Activated T-helper 9 cell treated with anti-CD3 and anti-CD28 coated beads, Interleukin-2, amount 50 U/mL, for 16 hours (primary cell): ENCODE results near the gene LTBP4.
"Not testable (repeated sequence)": the region's sequence is repeated elsewhere in the genome, so short reads cannot be mapped to it uniquely, and the experiment has no call there.

ENCODE experiments used
- DNase-seq: peaks from one replicate; pipeline ENCODE4 v3.0.0-alpha.2; 2020; ENCODE audit warnings: low read depth

Gene LTBP4

GRCh38 chr19:40611900-40612698 is 10.9 kb downstream of the LTBP4 start:
- no peak for DNase-seq

DNA sequence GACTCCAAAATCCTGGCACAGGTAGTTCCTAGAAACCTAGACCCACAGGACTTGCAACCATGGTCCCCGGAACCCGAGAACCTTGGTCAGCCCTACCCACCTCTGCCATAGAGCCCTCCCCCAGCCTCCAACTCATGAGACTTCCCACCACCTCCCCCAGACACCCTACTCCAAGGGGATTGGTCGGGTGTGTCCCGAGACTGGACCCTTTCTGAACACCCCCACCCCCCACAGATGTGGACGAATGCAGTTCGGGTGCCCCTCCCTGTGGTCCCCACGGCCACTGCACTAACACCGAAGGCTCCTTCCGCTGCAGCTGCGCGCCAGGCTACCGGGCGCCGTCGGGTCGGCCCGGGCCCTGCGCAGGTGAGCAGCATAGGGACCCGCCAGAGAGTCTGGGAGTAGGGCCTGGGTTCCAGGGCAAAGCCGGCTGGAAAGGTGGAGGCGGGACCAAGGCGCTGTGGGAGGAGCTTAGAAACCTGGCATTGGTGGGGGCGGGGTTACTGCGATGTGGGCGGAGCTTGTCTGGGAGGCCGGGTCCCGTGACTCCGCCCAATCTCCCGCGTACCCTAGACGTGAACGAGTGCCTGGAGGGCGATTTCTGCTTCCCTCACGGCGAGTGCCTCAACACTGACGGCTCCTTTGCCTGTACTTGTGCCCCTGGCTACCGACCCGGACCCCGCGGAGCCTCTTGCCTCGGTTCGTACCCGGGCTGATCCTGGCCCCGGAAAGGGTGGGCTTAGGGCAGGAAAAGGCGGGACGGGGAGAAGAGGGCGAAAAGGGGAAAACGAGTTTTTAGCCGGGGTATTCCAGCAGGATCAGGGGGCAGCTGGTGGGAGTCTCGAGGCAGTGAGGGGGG is 11.9 kb downstream of the LTBP4 start:
- peak; percentile 62 for DNase-seq

DNA sequence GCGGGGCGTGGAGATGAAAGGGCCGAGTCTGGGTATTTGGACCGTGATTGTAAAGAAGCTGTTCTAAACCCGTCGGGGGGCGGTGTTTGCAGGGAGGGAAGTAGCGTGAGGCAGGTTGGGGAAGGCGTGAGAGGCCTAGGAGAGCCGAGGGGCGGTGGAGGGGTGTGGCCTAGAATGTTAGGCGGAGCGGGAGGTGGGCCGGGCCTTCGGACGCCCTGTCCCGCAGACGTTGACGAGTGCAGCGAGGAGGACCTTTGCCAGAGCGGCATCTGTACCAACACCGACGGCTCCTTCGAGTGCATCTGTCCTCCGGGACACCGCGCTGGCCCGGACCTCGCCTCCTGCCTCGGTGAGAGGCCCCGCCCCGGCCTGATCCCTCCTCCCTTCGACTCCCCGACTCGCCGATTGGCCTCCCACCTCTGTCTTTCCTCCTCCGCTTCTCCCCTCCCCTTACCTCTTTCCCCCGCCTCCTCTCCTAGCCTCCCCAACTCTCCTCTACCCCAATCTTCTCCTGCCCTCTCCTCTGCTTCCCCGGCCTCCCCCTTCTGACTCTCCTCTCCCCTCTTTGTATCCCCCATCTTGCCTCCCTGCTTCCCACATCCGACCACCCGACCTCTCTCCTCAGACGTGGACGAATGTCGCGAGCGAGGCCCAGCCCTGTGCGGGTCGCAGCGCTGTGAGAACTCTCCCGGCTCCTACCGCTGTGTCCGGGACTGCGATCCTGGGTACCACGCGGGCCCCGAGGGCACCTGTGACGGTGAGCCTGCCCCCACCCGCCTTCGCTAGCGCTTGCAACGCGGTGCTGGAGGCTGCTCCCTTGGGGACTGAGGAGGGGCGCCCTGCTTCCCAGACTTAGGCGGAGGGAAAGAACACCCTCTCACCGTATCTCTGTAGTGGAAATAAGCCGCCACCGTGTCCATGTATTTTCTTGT is 12.8 kb downstream of the LTBP4 start:
- DNase-seq = peak; percentile 78

- peak; percentile 95 for DNase-seq
Observed at GRCh38 chr19:40614622-40615411, 13.6 kb downstream of the LTBP4 start.

DNA sequence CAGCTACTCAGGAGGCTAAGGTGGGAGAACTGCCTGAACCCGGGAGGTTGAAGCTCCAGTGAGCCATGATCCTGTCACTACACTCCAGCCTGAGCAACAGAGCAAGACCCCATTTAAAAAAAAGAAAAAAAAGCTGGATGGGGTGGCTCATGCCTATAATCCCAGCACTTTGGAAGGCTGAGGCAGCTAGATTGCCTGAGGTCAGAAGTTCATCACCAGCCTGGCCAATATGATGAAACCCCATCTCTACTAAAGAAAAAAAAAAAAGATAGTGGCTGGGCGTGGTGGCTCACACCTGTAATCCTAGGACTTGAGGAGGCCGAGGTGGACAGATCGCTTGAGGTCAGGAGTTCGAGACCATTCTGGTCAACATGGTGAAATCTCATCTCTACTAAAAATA is 15.0 kb downstream of the LTBP4 start:
- DNase-seq = no peak

DNA sequence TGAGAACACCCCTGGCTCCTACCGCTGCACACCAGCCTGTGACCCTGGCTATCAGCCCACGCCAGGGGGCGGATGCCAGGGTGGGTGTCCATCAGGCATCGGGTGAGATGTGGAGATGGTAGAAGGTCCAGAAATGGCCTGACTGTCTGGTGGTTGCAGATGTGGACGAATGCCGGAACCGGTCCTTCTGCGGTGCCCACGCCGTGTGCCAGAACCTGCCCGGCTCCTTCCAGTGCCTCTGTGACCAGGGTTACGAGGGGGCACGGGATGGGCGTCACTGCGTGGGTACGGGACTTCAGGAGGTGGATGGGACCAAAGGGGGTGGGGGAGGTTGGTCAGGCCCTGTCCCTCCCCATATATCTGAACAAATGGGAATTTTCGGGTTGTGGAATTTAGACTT is 15.8 kb downstream of the LTBP4 start:
- no peak for DNase-seq

- DNase-seq = no peak
Observed at GRCh38 chr19:40617961-40618360, 16.8 kb downstream of the LTBP4 start.

DNA sequence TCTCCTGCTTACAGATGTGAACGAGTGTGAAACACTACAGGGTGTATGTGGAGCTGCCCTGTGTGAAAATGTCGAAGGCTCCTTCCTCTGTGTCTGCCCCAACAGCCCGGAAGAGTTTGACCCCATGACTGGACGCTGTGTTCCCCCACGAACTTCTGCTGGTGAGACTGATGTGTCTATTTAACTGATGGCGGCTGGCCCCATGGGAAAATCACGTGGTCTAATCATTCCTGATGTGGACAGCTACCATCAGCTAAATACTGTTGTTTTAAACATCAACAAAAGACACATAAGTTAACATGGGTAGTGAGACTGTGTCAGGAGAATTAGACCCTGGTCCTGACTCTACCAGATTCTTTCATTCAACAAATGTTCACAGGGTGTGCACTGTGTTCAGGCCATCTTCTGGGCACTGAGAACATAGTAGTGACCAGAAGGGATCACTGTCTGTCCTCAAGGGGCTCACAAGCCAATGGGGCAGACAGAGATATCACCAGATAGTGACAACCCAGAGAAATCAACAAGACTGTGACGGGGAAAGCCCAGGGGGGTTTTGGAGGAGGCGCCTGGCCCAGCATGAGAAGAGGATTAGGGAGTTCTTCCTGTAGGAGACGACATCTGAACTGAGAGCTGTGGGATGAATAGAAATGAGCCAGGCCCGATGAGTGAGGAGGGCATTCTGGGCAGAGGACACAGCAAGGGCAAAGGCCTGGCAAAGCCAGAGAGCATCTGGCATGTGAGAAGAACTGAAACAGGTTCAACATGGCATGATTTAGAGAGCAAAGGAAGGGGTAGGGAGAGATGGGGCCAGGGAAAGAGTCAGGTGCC is 18.4 kb downstream of the LTBP4 start:
- no peak for DNase-seq

GRCh38 chr19:40620161-40620485 is 19.0 kb downstream of the LTBP4 start:
- no peak for DNase-seq

- no peak for DNase-seq
Observed at GRCh38 chr19:40621283-40621682, 20.1 kb downstream of the LTBP4 start.

DNA sequence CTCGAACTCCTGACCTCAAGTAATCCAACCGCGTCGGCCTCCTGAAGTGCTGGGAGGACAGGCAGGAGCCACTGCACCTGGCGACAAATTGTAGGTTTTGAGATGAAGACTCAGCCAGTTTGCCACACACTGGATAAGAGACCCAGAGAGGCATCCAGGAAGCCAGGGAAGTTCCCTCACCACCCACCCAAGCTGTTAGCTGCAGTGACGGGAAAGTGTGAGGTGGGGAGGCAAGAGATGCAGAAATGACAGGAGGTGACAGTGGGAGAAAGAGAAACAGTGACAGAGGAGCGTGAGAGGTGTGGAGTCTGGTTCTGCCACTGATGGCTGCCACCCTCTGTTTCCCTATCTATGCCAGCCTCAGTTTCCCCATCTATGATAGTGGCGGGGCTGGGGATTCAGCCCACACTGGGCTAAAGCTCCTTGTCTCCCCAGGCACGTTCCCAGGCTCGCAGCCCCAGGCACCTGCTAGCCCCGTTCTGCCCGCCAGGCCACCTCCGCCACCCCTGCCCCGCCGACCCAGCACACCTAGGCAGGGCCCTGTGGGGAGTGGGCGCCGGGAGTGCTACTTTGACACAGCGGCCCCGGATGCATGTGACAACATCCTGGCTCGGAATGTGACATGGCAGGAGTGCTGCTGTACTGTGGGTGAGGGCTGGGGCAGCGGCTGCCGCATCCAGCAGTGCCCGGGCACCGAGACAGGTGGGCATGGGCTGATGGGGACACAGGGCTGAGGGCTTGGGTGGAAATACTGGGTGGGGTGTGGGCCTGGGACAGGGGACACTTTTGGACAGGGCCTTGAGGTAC is 21.0 kb downstream of the LTBP4 start:
- no peak for DNase-seq

DNA sequence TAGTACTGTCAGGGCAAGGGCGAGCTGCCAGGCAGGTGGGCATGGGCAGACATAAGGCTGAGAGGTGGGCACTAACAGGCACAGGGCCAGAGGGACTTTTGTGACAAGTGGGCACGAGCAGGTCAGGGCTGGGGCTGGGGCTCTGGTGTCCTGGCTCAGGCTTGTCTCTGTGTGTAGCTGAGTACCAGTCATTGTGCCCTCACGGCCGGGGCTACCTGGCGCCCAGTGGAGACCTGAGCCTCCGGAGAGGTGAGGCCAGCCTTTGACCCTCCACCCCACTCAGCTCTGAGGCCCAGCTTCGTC is 21.6 kb downstream of the LTBP4 start:
- DNase-seq = no peak

- DNase-seq = no peak
Observed at GRCh38 chr19:40623403-40624251, 22.5 kb downstream of the LTBP4 start.

DNA sequence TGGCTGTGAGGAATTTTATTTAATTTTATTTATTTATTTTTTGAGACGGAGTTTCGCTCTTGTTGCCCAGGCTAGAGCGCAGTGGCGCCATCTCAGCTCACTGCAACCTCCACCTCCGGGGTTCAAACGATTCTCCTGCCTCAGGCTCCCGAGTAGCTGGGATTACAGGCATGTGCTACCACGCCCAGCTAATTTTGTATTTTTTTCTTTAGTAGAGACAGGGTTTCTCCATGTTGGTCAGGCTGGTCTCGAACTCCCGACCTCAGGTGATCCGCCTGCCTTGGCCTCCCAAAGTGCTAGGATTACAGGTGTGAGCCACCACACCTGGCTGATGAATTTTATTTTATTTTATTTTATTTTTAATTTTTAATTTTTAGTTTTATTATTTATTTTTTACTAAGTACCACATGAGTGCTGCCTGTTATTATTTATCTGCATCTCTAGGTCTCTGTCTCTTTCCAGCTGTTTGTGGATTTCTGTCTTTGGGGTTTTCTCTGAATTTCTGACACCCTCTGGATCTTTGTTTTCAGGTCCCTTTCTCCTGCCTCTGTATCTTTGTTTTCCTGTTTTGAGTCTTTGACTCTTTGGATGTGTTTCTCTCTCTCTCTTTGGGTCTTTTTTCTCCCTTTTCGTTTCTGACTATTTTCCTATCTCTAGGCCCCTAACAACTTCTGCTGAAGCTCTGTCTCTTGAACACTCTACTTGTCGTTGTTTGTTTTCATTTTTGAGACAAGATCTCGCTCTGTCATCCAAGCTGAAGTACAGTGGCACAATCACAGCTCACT is 23.4 kb downstream of the LTBP4 start:
- DNase-seq = not testable (repeated sequence)

GRCh38 chr19:40625406-40626120 is 24.4 kb downstream of the LTBP4 start:
- DNase-seq = no peak

- DNase-seq = no peak
Observed at GRCh38 chr19:40626918-40627317, 25.7 kb downstream of the LTBP4 start.

- no peak for DNase-seq
Observed at GRCh38 chr19:40627486-40628279, 26.5 kb downstream of the LTBP4 start.
